ENCODE results near the gene TEX261. TPM values are rescaled to one million over a fixed set of nuclear protein-coding genes. Genes with fewer than 3 reads are reported as not detected.

TEX261 gene
- total and polyA plus RNA-seq, 2 donors (not counting 3 experiments of a cell fraction or from before 2014, with no cell fraction given): 71.2 to 98.1 TPM

- dilution Hi-C loops (cut with MboI; ENCODE audit: extremely low pct_ligation_motif_present, low sequenced_read_pairs) (no loop called here), intact Hi-C loops (cut with micrococcal nuclease) (no loop called here)
- CTCF ChIA-PET: interaction anchor here (0.6 to 4.8 kb wide), 4 partner anchors 12 to 43 kb away, joined by 3 to 29 read pairs (median 4); no protein-coding TSS in a partner anchor
- Histone ChIP-seq H3K9ac (replicated peaks; ENCODE audit: extremely low read depth, insufficient read depth, low read length) (no peak overlapping the region), H2AFZ (ENCODE audit: low read depth, low read length) (no peak overlapping the region), H3K79me2 (ENCODE audit: control insufficient read depth, insufficient read depth, low read length) (no peaks in the 10 kb centered on the region), H3K27me3 (ENCODE audit: control insufficient read depth in 2 of 2, insufficient read depth in 2 of 2, low read length in 2 of 2) (peaks cover 0 to 11% of the 10 kb centered on the region in 2 experiments), H3K4me1 (ENCODE audit: control insufficient read depth, extremely low read depth, insufficient read depth, low read length) (no peaks in the 10 kb centered on the region), H3K27ac (ENCODE audit: insufficient read depth, low read depth, low read length) (no peak overlapping the region), H4K20me1 (replicated peaks; ENCODE audit: control insufficient read depth, extremely low read depth, insufficient read depth, low read length) (no peaks in the 10 kb centered on the region), H3K4me2 (ENCODE audit: insufficient read depth, low read length) (no peak overlapping the region), H3K9me3 (replicated peaks; ENCODE audit: control insufficient read depth, insufficient read depth, low read length) (no peaks in the 10 kb centered on the region), H3K9me1 (replicated peaks; ENCODE audit: control insufficient read depth, extremely low read depth, insufficient read depth, low read length) (no peaks in the 10 kb centered on the region), H3K4me3 (replicated peaks in 1 of 3; ENCODE audit: insufficient read depth in 1 of 3, low read depth in 1 of 3, low read length in 3 of 3) (no peak overlapping the region), H3K36me3 (ENCODE audit: control insufficient read depth in 2 of 2, extremely low read depth in 1 of 2, insufficient read depth in 2 of 2, low read length in 2 of 2) (no peaks in the 10 kb centered on the region)
- FAIRE-seq (no peak), DNase-seq (ENCODE audit: low read depth, low spot score) (no peak)
- TF ChIP-seq POLR2A (IDR thresholded peaks at IDR 0.05; ENCODE audit: low read depth, low read length) (no peak), CTCF (IDR thresholded peaks at IDR 0.05; ENCODE audit: extremely low read depth in 1 of 2, insufficient read depth in 1 of 2, low read depth in 1 of 2, low read length in 2 of 2) (no peak), MYC (IDR thresholded peaks at IDR 0.05; ENCODE audit: low read depth, low read length) (no peak), POLR2AphosphoS5 (IDR thresholded peaks at IDR 0.05; ENCODE audit: insufficient read depth, low read depth, low read length) (no peak), JUN (IDR thresholded peaks at IDR 0.05; ENCODE audit: borderline replicate concordance, insufficient read depth, insufficient read length, low read depth) (no peak), GATA2 (IDR thresholded peaks at IDR 0.05; ENCODE audit: insufficient read depth, insufficient read length, low read depth, low read length) (no peak), EZH2 (IDR thresholded peaks at IDR 0.05; ENCODE audit: borderline replicate concordance, low read depth, low read length, severe bottlenecking) (no peak), MAX (IDR thresholded peaks at IDR 0.05; ENCODE audit: insufficient read depth, insufficient read length) (no peak), FOS (IDR thresholded peaks at IDR 0.05; ENCODE audit: borderline replicate concordance, insufficient read depth, low read length) (no peak)
- POLR2A ChIA-PET: interaction anchor here (0.5 kb wide), 1 partner anchor 14 kb away, joined by 3 read pairs; no protein-coding TSS in a partner anchor
- no TSS peak for BruUV-seq (replicated peaks)
These were observed 58.3 kb downstream of the TEX261 start for GRCh38 chr2:70936165-70936978.

Small RNA genes lying within 50 kb of the gene (small RNA-seq; reads per million reads assigned to genes)
- gene RN7SL160P (ENCODE audit: insufficient read depth, insufficient read length, low read depth, low replicate concordance): not detected

Other genes starting within 250 kb of the TEX261 start
- gene ADD2, start 226.7 kb downstream of the TEX261 start, total RNA-seq: not detected in 2 replicates
- 0.06 and 0.17 TPM in 2 replicates for gene ADD2, start 226.7 kb downstream of the TEX261 start, polyA plus RNA-seq
- gene FIGLA, start 204.2 kb downstream of the TEX261 start, total RNA-seq: not detected in 2 replicates
- not detected in 2 replicates for gene FIGLA, start 204.2 kb downstream of the TEX261 start, polyA plus RNA-seq
- not detected in 2 replicates for gene CLEC4F, start 174.3 kb downstream of the TEX261 start, total RNA-seq
- not detected in 2 replicates for gene CLEC4F, start 174.3 kb downstream of the TEX261 start, polyA plus RNA-seq
- not detected in 2 replicates for gene CD207, start 159.1 kb downstream of the TEX261 start, total RNA-seq
- gene CD207, start 159.1 kb downstream of the TEX261 start, polyA plus RNA-seq: not detected in 2 replicates
- gene VAX2, start 94.3 kb downstream of the TEX261 start, total RNA-seq: 0.28 TPM in 1 of 2 replicates, not detected in the other
- gene VAX2, start 94.3 kb downstream of the TEX261 start, polyA plus RNA-seq: 0.57 and 0.89 TPM in 2 replicates
- 0.60 and 0.77 TPM in 2 replicates for gene ATP6V1B1, start 59.0 kb downstream of the TEX261 start, total RNA-seq
- gene ATP6V1B1, start 59.0 kb downstream of the TEX261 start, polyA plus RNA-seq: 0.35 TPM in 1 of 2 replicates, not detected in the other
- 1.3 and 2.2 TPM in 2 replicates for gene ANKRD53, start 16.2 kb downstream of the TEX261 start, total RNA-seq
- gene ANKRD53, start 16.2 kb downstream of the TEX261 start, polyA plus RNA-seq: 1.4 and 1.7 TPM in 2 replicates
- gene NAGK, start 73.8 kb upstream of the TEX261 start, total RNA-seq: 125 and 130 TPM in 2 replicates
- 184 and 192 TPM in 2 replicates for gene NAGK, start 73.8 kb upstream of the TEX261 start, polyA plus RNA-seq
- 6.8 and 9.9 TPM in 2 replicates for gene MCEE, start 135.4 kb upstream of the TEX261 start, total RNA-seq
- 4.0 and 4.9 TPM in 2 replicates for gene MCEE, start 135.4 kb upstream of the TEX261 start, polyA plus RNA-seq
- 31.4 and 38.8 TPM in 2 replicates for gene MPHOSPH10, start 135.8 kb upstream of the TEX261 start, total RNA-seq
- 3.0 and 4.4 TPM in 2 replicates for gene MPHOSPH10, start 135.8 kb upstream of the TEX261 start, polyA plus RNA-seq
- gene PAIP2B, start 232.2 kb upstream of the TEX261 start, total RNA-seq: 0.58 and 0.62 TPM in 2 replicates
- 0.13 and 0.21 TPM in 2 replicates for gene PAIP2B, start 232.2 kb upstream of the TEX261 start, polyA plus RNA-seq

Measured in endothelial cell of umbilical vein (primary cell).